WTC11 (cell line): ENCODE results near the gene IGF2BP3.

Experiments used
- AFF4 ChIP-seq: sonication (generic); formaldehyde crosslinking; IDR thresholded peaks from 2 replicates; pipeline ENCODE4 v1.8.1; 2023; ENCODE audit warnings: mild to moderate bottlenecking, missing genetic modification reagents, borderline replicate concordance
- CREB1 ChIP-seq: sonication (generic); formaldehyde crosslinking; IDR thresholded peaks from 2 replicates; pipeline ENCODE4 v1.8.0; 2023; ENCODE audit warnings: mild to moderate bottlenecking, missing genetic modification reagents
- FOXK1 ChIP-seq: sonication (generic); formaldehyde crosslinking; IDR thresholded peaks from 2 replicates; pipeline ENCODE4 v1.8.0; 2022; ENCODE audit warnings: mild to moderate bottlenecking, moderate library complexity, missing genetic modification reagents
- JUN ChIP-seq: sonication (generic); formaldehyde crosslinking; IDR thresholded peaks from 2 replicates; pipeline ENCODE4 v1.8.0; 2023; ENCODE audit warnings: mild to moderate bottlenecking, missing genetic modification reagents
- MAX ChIP-seq: sonication (generic); formaldehyde crosslinking; IDR thresholded peaks from 2 replicates; pipeline ENCODE4 v1.8.0; 2022; ENCODE audit warnings: mild to moderate bottlenecking, missing genetic modification reagents
- NFYB ChIP-seq: sonication (generic); formaldehyde crosslinking; conservative IDR thresholded peaks from 2 replicates; pipeline ENCODE4 v1.8.0; 2022; ENCODE audit warnings: low read depth, missing genetic modification reagents
- NR2C2 ChIP-seq: sonication (generic); formaldehyde crosslinking; IDR thresholded peaks from 2 replicates; pipeline ENCODE4 v1.8.0; 2022; ENCODE audit warnings: mild to moderate bottlenecking, missing genetic modification reagents
- PREB ChIP-seq: sonication (generic); formaldehyde crosslinking; IDR thresholded peaks from 2 replicates; pipeline ENCODE4 v1.8.1; 2022; ENCODE audit warnings: mild to moderate bottlenecking, missing genetic modification reagents, moderate library complexity, borderline replicate concordance
- TCF7 ChIP-seq: sonication (generic); formaldehyde crosslinking; IDR thresholded peaks from 2 replicates; pipeline ENCODE4 v1.8.0; 2022; ENCODE audit warnings: mild to moderate bottlenecking, low read depth, missing genetic modification reagents, moderate library complexity
- ZNF317 ChIP-seq: sonication (generic); formaldehyde crosslinking; IDR thresholded peaks from 2 replicates; pipeline ENCODE4 v1.8.1; 2023; ENCODE audit warnings: low read depth, mild to moderate bottlenecking, moderate library complexity, missing genetic modification reagents, borderline replicate concordance
- TF ChIP-seq, protein P1 (sequence below): sonication (generic); formaldehyde crosslinking; conservative IDR thresholded peaks from 2 replicates; pipeline ENCODE4 v1.8.1; 2022; ENCODE audit warnings: mild to moderate bottlenecking, missing genetic modification reagents
- TF ChIP-seq, protein P2 (sequence below): sonication (generic); formaldehyde crosslinking; IDR thresholded peaks from 2 replicates; pipeline ENCODE4 v1.8.1; 2023; ENCODE audit warnings: mild to moderate bottlenecking, missing genetic modification reagents, moderate library complexity
- TF ChIP-seq, protein P3 (sequence below): fragments of 200-600 bp; IDR thresholded peaks from 2 replicates; pipeline ENCODE4 v1.8.0; 2022; ENCODE audit warnings: antibody characterized with exemption

DNA sequence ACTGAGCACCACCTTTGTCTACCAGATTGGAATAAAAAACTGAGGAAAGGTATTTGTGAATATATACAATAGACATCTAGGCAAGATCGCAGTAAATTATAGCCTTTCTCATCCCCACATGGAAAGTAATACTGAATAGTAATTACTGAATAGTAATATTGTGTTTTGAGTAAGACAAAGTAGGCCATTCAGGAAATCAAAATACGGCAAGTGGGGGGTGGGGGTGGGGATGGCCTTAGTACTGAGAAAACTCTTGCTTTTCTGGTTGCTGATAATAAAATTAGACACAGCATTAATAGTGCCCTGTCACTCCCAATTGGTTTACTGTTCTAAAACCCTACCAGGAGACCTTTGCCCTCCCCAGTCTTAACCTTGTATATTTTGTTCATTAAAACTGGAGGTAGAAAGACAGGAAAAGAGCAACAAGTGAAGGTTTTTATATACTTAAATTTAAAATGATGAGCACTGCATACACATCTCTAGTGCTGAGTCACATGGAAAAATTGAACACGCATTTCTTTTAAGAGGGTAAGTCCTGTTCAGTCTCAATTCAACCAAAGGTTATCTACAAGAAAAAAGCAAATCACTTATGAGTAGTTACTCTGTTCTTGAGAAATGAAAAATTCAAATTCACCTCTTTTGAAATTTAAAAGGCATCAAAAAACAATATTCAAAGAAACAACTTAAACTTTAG is 65.6 kb downstream of the IGF2BP3 start:
- TF ChIP-seq, protein P1, sequence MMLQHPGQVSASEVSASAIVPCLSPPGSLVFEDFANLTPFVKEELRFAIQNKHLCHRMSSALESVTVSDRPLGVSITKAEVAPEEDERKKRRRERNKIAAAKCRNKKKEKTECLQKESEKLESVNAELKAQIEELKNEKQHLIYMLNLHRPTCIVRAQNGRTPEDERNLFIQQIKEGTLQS (CRISPR knock-in tag), result no peak
- TF ChIP-seq, protein P2, sequence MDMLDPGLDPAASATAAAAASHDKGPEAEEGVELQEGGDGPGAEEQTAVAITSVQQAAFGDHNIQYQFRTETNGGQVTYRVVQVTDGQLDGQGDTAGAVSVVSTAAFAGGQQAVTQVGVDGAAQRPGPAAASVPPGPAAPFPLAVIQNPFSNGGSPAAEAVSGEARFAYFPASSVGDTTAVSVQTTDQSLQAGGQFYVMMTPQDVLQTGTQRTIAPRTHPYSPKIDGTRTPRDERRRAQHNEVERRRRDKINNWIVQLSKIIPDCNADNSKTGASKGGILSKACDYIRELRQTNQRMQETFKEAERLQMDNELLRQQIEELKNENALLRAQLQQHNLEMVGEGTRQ (CRISPR knock-in tag), result no peak
- TF ChIP-seq TCF7 (CRISPR knock-in tag) (no peak), CREB1 (CRISPR knock-in tag) (no peak), JUN (CRISPR knock-in tag) (no peak), PREB (CRISPR knock-in tag) (no peak), ZNF317 (CRISPR knock-in tag) (no peak), NFYB (CRISPR knock-in tag) (no peak), MAX (CRISPR knock-in tag) (no peak), NR2C2 (CRISPR knock-in tag) (no peak), AFF4 (no peak), FOXK1 (CRISPR knock-in tag) (no peak)
- TF ChIP-seq, protein P3, sequence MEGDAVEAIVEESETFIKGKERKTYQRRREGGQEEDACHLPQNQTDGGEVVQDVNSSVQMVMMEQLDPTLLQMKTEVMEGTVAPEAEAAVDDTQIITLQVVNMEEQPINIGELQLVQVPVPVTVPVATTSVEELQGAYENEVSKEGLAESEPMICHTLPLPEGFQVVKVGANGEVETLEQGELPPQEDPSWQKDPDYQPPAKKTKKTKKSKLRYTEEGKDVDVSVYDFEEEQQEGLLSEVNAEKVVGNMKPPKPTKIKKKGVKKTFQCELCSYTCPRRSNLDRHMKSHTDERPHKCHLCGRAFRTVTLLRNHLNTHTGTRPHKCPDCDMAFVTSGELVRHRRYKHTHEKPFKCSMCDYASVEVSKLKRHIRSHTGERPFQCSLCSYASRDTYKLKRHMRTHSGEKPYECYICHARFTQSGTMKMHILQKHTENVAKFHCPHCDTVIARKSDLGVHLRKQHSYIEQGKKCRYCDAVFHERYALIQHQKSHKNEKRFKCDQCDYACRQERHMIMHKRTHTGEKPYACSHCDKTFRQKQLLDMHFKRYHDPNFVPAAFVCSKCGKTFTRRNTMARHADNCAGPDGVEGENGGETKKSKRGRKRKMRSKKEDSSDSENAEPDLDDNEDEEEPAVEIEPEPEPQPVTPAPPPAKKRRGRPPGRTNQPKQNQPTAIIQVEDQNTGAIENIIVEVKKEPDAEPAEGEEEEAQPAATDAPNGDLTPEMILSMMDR, result no peak
